Measurements from ENCODE around the gene ADAMTSL3. TPM values are rescaled to one million over a fixed set of nuclear protein-coding genes. Genes with fewer than 3 reads are reported as not detected.

Gene ADAMTSL3
- total and polyA plus RNA-seq, 8 donors, result 0.54 to 19.2 (median 6.1) TPM

GRCh38 chr15:83983634-83984458 lies 329.9 kb downstream of the ADAMTSL3 start:
- no peaks in the 10 kb centered on the region for H3K9me3 ChIP-seq
- H3K4me3 ChIP-seq, result no peak overlapping the region
- TF ChIP-seq CTCF (IDR thresholded peaks at IDR 0.05), result no peak
- intact Hi-C loops (cut with DNase I), result no loop called here
- no peak for DNase-seq
- WGBS, 2 donors, result 46% methylated on average over 4 of the region's 4 CpGs
- H3K27me3 ChIP-seq, result no peaks in the 10 kb centered on the region
- H3K36me3 ChIP-seq, result no peaks in the 10 kb centered on the region
- FAIRE-seq, result peak; percentile 51
- no peak overlapping the region for H3K27ac ChIP-seq
- no peaks in the 10 kb centered on the region for H3K4me1 ChIP-seq
- ATAC-seq, result peak in 1 of 4 donors; percentile 70

- no peaks in the 10 kb centered on the region for H3K27me3 ChIP-seq
- FAIRE-seq (no peak), DNase-seq (no peak), ATAC-seq (no peak)
- intact Hi-C loops (cut with DNase I), result no loop called here
- no peaks in the 10 kb centered on the region for H3K4me1 ChIP-seq
- no peak overlapping the region for H3K4me3 ChIP-seq
- H3K9me3 ChIP-seq, result no peaks in the 10 kb centered on the region
- H3K36me3 ChIP-seq, result no peaks in the 10 kb centered on the region
- no peak overlapping the region for H3K27ac ChIP-seq
- TF ChIP-seq CTCF (IDR thresholded peaks at IDR 0.05), result no peak
Measured at GRCh38 chr15:83984601-83985000, 330.7 kb downstream of the ADAMTSL3 start.

- Histone ChIP-seq H3K27ac (no peak overlapping the region), H3K9me3 (no peaks in the 10 kb centered on the region), H3K36me3 (no peaks in the 10 kb centered on the region), H3K4me1 (no peaks in the 10 kb centered on the region), H3K4me3 (no peak overlapping the region), H3K27me3 (no peaks in the 10 kb centered on the region)
- WGBS, 2 donors, result 84 to 89% methylated on average over 5 of the region's 5 CpGs
- intact Hi-C loops (cut with DNase I), result no loop called here
- DNase-seq (no peak), FAIRE-seq (no peak), ATAC-seq (no peak)
- no peak for TF ChIP-seq CTCF (IDR thresholded peaks at IDR 0.05)
Measured at GRCh38 chr15:83991163-83991562, 337.2 kb downstream of the ADAMTSL3 start.

- DNase-seq (no peak), ATAC-seq (no peak), FAIRE-seq (no peak)
- no peak for TF ChIP-seq CTCF (IDR thresholded peaks at IDR 0.05)
- Histone ChIP-seq H3K36me3 (no peaks in the 10 kb centered on the region), H3K27ac (no peak overlapping the region), H3K4me1 (no peaks in the 10 kb centered on the region), H3K9me3 (no peaks in the 10 kb centered on the region), H3K4me3 (no peak overlapping the region), H3K27me3 (no peaks in the 10 kb centered on the region)
- 87 to 91% methylated on average over 3 of the region's 3 CpGs for WGBS, 2 donors
- intact Hi-C loops (cut with DNase I), result no loop called here
Measured at GRCh38 chr15:83992324-83993031, 338.6 kb downstream of the ADAMTSL3 start.

GRCh38 chr15:83993591-83993990 lies 339.7 kb downstream of the ADAMTSL3 start:
- peak in 1 of 4 donors; percentile 6 for TF ChIP-seq CTCF (IDR thresholded peaks at IDR 0.05)
- Histone ChIP-seq H3K27me3 (no peaks in the 10 kb centered on the region), H3K9me3 (no peaks in the 10 kb centered on the region), H3K4me3 (no peak overlapping the region), H3K27ac (no peak overlapping the region), H3K4me1 (no peaks in the 10 kb centered on the region), H3K36me3 (no peaks in the 10 kb centered on the region)
- intact Hi-C loops (cut with DNase I), result no loop called here
- 63 to 66% methylated on average over 2 of the region's 2 CpGs for WGBS, 2 donors
- DNase-seq, result no peak
- FAIRE-seq, result no peak
- no peak for ATAC-seq
